Esophagus muscularis mucosa (tissue), 4 donors: ENCODE measurements around the gene KIAA0753. TPM values are rescaled to one million over a fixed set of nuclear protein-coding genes. Genes with fewer than 3 reads are reported as not detected.

ENCODE experiments used
- DNase-seq: peaks from one replicate; pipeline ENCODE4 v3.0.0-alpha.2; 2017; ENCODE audit errors: extremely low spot score
- H3K27ac ChIP-seq, 4 donors: fragments of 200-600 bp; sonication (generic); replicated peaks in 1 of 4; 1 replicate in 3 of 4; 2 replicates in 1 of 4; pipeline ENCODE4 v1.5.1; 2016 to 2019; ENCODE audit warnings: mild to moderate bottlenecking in 1 of 4
- H3K27me3 ChIP-seq, 4 donors: fragments of 200-600 bp; sonication (generic); one replicate each; pipeline versions ENCODE4 v1.5.1 to v1.6.0; 2016 to 2019
- H3K36me3 ChIP-seq, 4 donors: fragments of 200-600 bp; sonication (generic); one replicate each; pipeline ENCODE4 v1.5.1; 2016 to 2019
- H3K4me1 ChIP-seq, 4 donors: fragments of 200-600 bp; sonication (generic); one replicate each; pipeline ENCODE4 v1.5.1; 2016 to 2019
- H3K4me3 ChIP-seq, 4 donors: fragments of 200-600 bp; sonication (generic); 1 replicate in 2 of 4; 2 replicates in 2 of 4; pipeline ENCODE4 v1.5.1; 2016 to 2019; ENCODE audit warnings: mild to moderate bottlenecking in 4 of 4, moderate library complexity in 1 of 4
- H3K9me3 ChIP-seq, 4 donors: fragments of 200-600 bp; sonication (generic); 1 replicate in 3 of 4; 2 replicates in 1 of 4; pipeline ENCODE4 v1.5.1; 2016 to 2019
- CTCF ChIP-seq, 3 experiments: fragments of 200-600 bp in 2 of 3; fragments of 450-650 bp in 1 of 3; sonication (generic) in 2 of 3; IDR thresholded peaks; one replicate each; pipeline ENCODE4 v1.5.1; 2017 to 2019; ENCODE audit warnings: antibody characterized with exemption in 3 of 3, mild to moderate bottlenecking in 2 of 3, moderate library complexity in 1 of 3
- EP300 ChIP-seq: sonication (generic); formaldehyde crosslinking; IDR thresholded peaks from one replicate; pipeline ENCODE4 v1.6.1; 2017; ENCODE audit warnings: antibody characterized with exemption
- POLR2A ChIP-seq: fragments of 450-650 bp; IDR thresholded peaks from one replicate; pipeline ENCODE4 v1.6.1; 2017; ENCODE audit warnings: antibody characterized with exemption, moderate library complexity, mild to moderate bottlenecking, low read depth
- POLR2AphosphoS5 ChIP-seq, 2 donors: sonication (generic); formaldehyde crosslinking; IDR thresholded peaks; one replicate each; pipeline ENCODE4 v1.6.1; 2017; ENCODE audit warnings: antibody characterized with exemption in 2 of 2
- WGBS: methylation state at CpG from one replicate; pipeline ENCODE4 v1.1.5; 2018; 5-methylcytosine and 5-hydroxymethylcytosine counted together
- intact Hi-C: fragments of 100-400 bp; cut with DNase I; formaldehyde crosslinking; loops from one replicate; pipeline ENCODE4 v1.15.1; 2023
- total RNA-seq, 4 donors: library from RNA; depleted of rRNA; stranded (reverse); fragments of >200 nt; gene quantifications; one replicate each; pipeline versions ENCODE4 v1.1.0 to v1.2.1, GENCODE V29; 2016

The KIAA0753 gene
- total RNA-seq, 4 donors from 2014 or later, result 36.9 to 73.9 (median 46.4) TPM

- H3K27me3 ChIP-seq, result no peaks in the 10 kb centered on the region
- H3K27ac ChIP-seq, result no peak overlapping the region
- 94% methylated on average over 5 of the region's 5 CpGs for WGBS
- no peak for DNase-seq
- TF ChIP-seq CTCF (IDR thresholded peaks at IDR 0.05), result no peak
- H3K4me1 ChIP-seq, result peaks cover 0 to 22% (median 5%) of the 10 kb centered on the region in 4 donors
- H3K36me3 ChIP-seq, result peaks cover 52 to 99% (median 85%) of the 10 kb centered on the region in 4 donors
- H3K9me3 ChIP-seq, result no peaks in the 10 kb centered on the region
- H3K4me3 ChIP-seq, result no peak overlapping the region
- intact Hi-C loops, result no loop called here
Observed at GRCh38 chr17:6588165-6588564, 52.3 kb downstream of the KIAA0753 start.

GRCh38 chr17:6587310-6587709 is 53.2 kb downstream of the KIAA0753 start:
- peaks cover 0 to 17% (median 5%) of the 10 kb centered on the region in 4 donors for H3K4me1 ChIP-seq
- no peak overlapping the region for H3K4me3 ChIP-seq
- WGBS, result 96% methylated on average over 4 of the region's 4 CpGs
- TF ChIP-seq POLR2A (no peak), EP300 (no peak), POLR2AphosphoS5 (IDR thresholded peaks at IDR 0.05) (no peak)
- intact Hi-C loops, result no loop called here
- H3K27ac ChIP-seq, result no peak overlapping the region
- H3K27me3 ChIP-seq, result no peaks in the 10 kb centered on the region
- no peak for DNase-seq
- H3K9me3 ChIP-seq, result no peaks in the 10 kb centered on the region
- H3K36me3 ChIP-seq, result peaks cover 51 to 97% (median 85%) of the 10 kb centered on the region in 4 donors

- intact Hi-C loops, result no loop called here
Observed at GRCh38 chr17:6583411-6583810, 57.1 kb downstream of the KIAA0753 start.

GRCh38 chr17:6580625-6581024 is 59.9 kb downstream of the KIAA0753 start:
- Histone ChIP-seq H3K4me1 (peaks cover 0 to 4% (median 2%) of the 10 kb centered on the region in 4 donors), H3K36me3 (peaks cover 51 to 86% (median 64%) of the 10 kb centered on the region in 4 donors), H3K27me3 (no peaks in the 10 kb centered on the region), H3K4me3 (no peak overlapping the region), H3K9me3 (no peaks in the 10 kb centered on the region), H3K27ac (no peak overlapping the region)
- intact Hi-C loops, result no loop called here
- WGBS, result 89% methylated on average over 9 of the region's 9 CpGs
- TF ChIP-seq EP300 (no peak), POLR2AphosphoS5 (IDR thresholded peaks at IDR 0.05) (no peak)
- DNase-seq, result no peak

More at GRCh38 chr17:6583411-6583810, 57.1 kb downstream of the KIAA0753 start:
- Histone ChIP-seq H3K4me1 (no peaks in the 10 kb centered on the region), H3K27ac (no peak overlapping the region), H3K27me3 (no peaks in the 10 kb centered on the region), H3K36me3 (peaks cover 48 to 94% (median 73%) of the 10 kb centered on the region in 4 donors), H3K9me3 (no peaks in the 10 kb centered on the region), H3K4me3 (no peak overlapping the region)
- no peak for DNase-seq
- no peak for TF ChIP-seq EP300
- no peak for TF ChIP-seq CTCF (IDR thresholded peaks at IDR 0.05)
- TF ChIP-seq POLR2AphosphoS5 (IDR thresholded peaks at IDR 0.05), result no peak
- no peak for TF ChIP-seq POLR2A
- WGBS, result 99% methylated on average over 4 of the region's 4 CpGs

- intact Hi-C loops, result no loop called here
- TF ChIP-seq EP300, result no peak
- no peak for TF ChIP-seq CTCF (IDR thresholded peaks at IDR 0.05)
- no peak for TF ChIP-seq POLR2A
- TF ChIP-seq POLR2AphosphoS5 (IDR thresholded peaks at IDR 0.05), result no peak
- H3K36me3 ChIP-seq, result peaks cover 37 to 65% (median 50%) of the 10 kb centered on the region in 4 donors
- no peaks in the 10 kb centered on the region for H3K27me3 ChIP-seq
- H3K27ac ChIP-seq, result no peak overlapping the region
- 76% methylated on average over 6 of the region's 6 CpGs for WGBS
- peak; percentile 64 for DNase-seq
- peaks cover 6 to 15% (median 11%) of the 10 kb centered on the region in 4 donors for H3K4me1 ChIP-seq
- no peak overlapping the region for H3K4me3 ChIP-seq
- no peaks in the 10 kb centered on the region for H3K9me3 ChIP-seq
Observed at GRCh38 chr17:6578491-6578890, 62.0 kb downstream of the KIAA0753 start.

GRCh38 chr17:6577686-6578263 is 62.7 kb downstream of the KIAA0753 start:
- no peak for TF ChIP-seq POLR2AphosphoS5 (IDR thresholded peaks at IDR 0.05)
- TF ChIP-seq EP300, result no peak
- no peak for TF ChIP-seq CTCF (IDR thresholded peaks at IDR 0.05)
- H3K4me3 ChIP-seq, result no peak overlapping the region
- peaks cover 37 to 58% (median 48%) of the 10 kb centered on the region in 4 donors for H3K36me3 ChIP-seq
- H3K9me3 ChIP-seq, result no peaks in the 10 kb centered on the region
- DNase-seq, result peak; percentile 24
- intact Hi-C loops, result no loop called here
- no peak overlapping the region for H3K27ac ChIP-seq
- WGBS, result 90% methylated on average over 7 of the region's 7 CpGs
- no peaks in the 10 kb centered on the region for H3K27me3 ChIP-seq
- H3K4me1 ChIP-seq, result peaks cover 6 to 15% (median 11%) of the 10 kb centered on the region in 4 donors
